Small intestine (tissue), 7 donors: Measurements from ENCODE around the gene SORBS1. TPM values are rescaled to one million over a fixed set of nuclear protein-coding genes. Genes with fewer than 3 reads are reported as not detected.
A peak's percentile ranks its signal among the peaks of the same experiment; 100 is the strongest.

Experiments used
- DNase-seq, 2 donors: peaks; one replicate each; pipeline versions ENCODE4 v3.0.0 to v3.0.0-alpha.2; 2013
- FAIRE-seq: peaks from 2 replicates; lab custom pipeline; 2012; peaks lifted over from hg19 to GRCh38; lab: Jason Lieb, UNC
- H3K27ac ChIP-seq, 3 donors: one replicate each; pipeline ENCODE4 v1.5.1; 2013; ENCODE audit warnings: low read length in 2 of 3, mild to moderate bottlenecking in 2 of 3, control low read depth in 1 of 3, inconsistent platforms in 1 of 3, low read depth in 1 of 3, moderate library complexity in 1 of 3
- H3K27me3 ChIP-seq, 3 donors: one replicate each; pipeline ENCODE4 v1.6.1; 2013; ENCODE audit warnings: low read length in 3 of 3, inconsistent platforms in 1 of 3; ENCODE audit not compliant: control insufficient read depth in 3 of 3, insufficient read depth in 3 of 3
- H3K36me3 ChIP-seq, 3 donors: one replicate each; pipeline ENCODE4 v1.6.1; 2013; ENCODE audit warnings: low read length in 3 of 3, inconsistent platforms in 1 of 3, low read depth in 1 of 3, mild to moderate bottlenecking in 1 of 3, moderate library complexity in 1 of 3; ENCODE audit not compliant: control insufficient read depth in 3 of 3, insufficient read depth in 2 of 3
- H3K4me1 ChIP-seq, 3 donors: one replicate each; pipeline ENCODE4 v1.6.1; 2013; ENCODE audit warnings: low read length in 2 of 3, inconsistent platforms in 1 of 3, low read depth in 1 of 3, mild to moderate bottlenecking in 1 of 3, moderate library complexity in 1 of 3; ENCODE audit not compliant: control insufficient read depth in 3 of 3, insufficient read depth in 2 of 3
- H3K4me3 ChIP-seq, 3 donors: one replicate each; pipeline ENCODE4 v1.5.1; 2013; ENCODE audit warnings: low read length in 3 of 3, control low read depth in 1 of 3, inconsistent platforms in 1 of 3, low read depth in 1 of 3, mild to moderate bottlenecking in 1 of 3, moderate library complexity in 1 of 3
- H3K9me3 ChIP-seq, 2 donors: one replicate each; pipeline ENCODE4 v1.6.1; 2013; ENCODE audit warnings: low read depth in 1 of 2, low read length in 1 of 2; ENCODE audit not compliant: control insufficient read depth in 2 of 2, insufficient read depth in 1 of 2
- WGBS, 3 donors: extraction: QIAGEN DNeasy Blood & Tissue Kit; methylation state at CpG; one replicate each; pipeline ENCODE4 v1.1.7; 2013; 5-methylcytosine and 5-hydroxymethylcytosine counted together
- polyA plus RNA-seq, 4 donors: library from polyadenylated mRNA; stranded (reverse) in 3 of 4; unstranded in 1 of 4; fragments of 200-250 nt in 3 of 4; fragments of 120-200 nt in 1 of 4; gene quantifications; one replicate each; pipeline versions ENCODE4 v1.2.1 to v1.2.3, GENCODE V29; 2013
- donor health status: healthy with polysubstance abuse.
- donor health status: control.
- donor health status: control.
- donor health status: Bipolar disorder and iron deficiency.
- donor health status: healthy.

The SORBS1 gene
- polyA plus RNA-seq, 4 donors = 4.9 to 35.5 (median 20.1) TPM

- FAIRE-seq (no peak), DNase-seq (peak in 1 of 2 donors; percentile 51)
- H3K36me3 ChIP-seq = peaks cover 0 to 18% (median 0%) of the 10 kb centered on the region in 3 donors
- no peaks in the 10 kb centered on the region for H3K9me3 ChIP-seq
- H3K27me3 ChIP-seq = no peaks in the 10 kb centered on the region
- H3K4me3 ChIP-seq = no peak overlapping the region
- 55 to 74% (median 67%) methylated on average over 1 of the region's 1 CpG for WGBS, 3 donors
- peak overlapping the region; percentile 71 to 85 (median 80) for H3K27ac ChIP-seq
- H3K4me1 ChIP-seq = peaks cover 14 to 78% (median 29%) of the 10 kb centered on the region in 3 donors
Measured at GRCh38 chr10:95275726-95276366, 285.3 kb downstream of the SORBS1 start.

- Histone ChIP-seq H3K27ac (peak overlapping the region; percentile 76 to 91 (median 85)), H3K27me3 (no peaks in the 10 kb centered on the region), H3K9me3 (no peaks in the 10 kb centered on the region), H3K36me3 (peaks cover 2 to 36% (median 3%) of the 10 kb centered on the region in 3 donors), H3K4me3 (no peak overlapping the region), H3K4me1 (peaks cover 11 to 67% (median 21%) of the 10 kb centered on the region in 3 donors)
- FAIRE-seq (no peak), DNase-seq (peak; percentile 82 to 89)
- 27 to 45% (median 42%) methylated on average over 13 of the region's 13 CpGs for WGBS, 3 donors
Measured at GRCh38 chr10:95273393-95274312, 287.5 kb downstream of the SORBS1 start.

GRCh38 chr10:95268438-95268837 lies 292.7 kb downstream of the SORBS1 start:
- 65 to 81% (median 78%) methylated on average over 12 of the region's 12 CpGs for WGBS, 3 donors
- peaks cover 0 to 54% (median 15%) of the 10 kb centered on the region in 3 donors for H3K4me1 ChIP-seq
- H3K27ac ChIP-seq = peak overlapping the region; percentile 34 to 93 (median 81)

DNA sequence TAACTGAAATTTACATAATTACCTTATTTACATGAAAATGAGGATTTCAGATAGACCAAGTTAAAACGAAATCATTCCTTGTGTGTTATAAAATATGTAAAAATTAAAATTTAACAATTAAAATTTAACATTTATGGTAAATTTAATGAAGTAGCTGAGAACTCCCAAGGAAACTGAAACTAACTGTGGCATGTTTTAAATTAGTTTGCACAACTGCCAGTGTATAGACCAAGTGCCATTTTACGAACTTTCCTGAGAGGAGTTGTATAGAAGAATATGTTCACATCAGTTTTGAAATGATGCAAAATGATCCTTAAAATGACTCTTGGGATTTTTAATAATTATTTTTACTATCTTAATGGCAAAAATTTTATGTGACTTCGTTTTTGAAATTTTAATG lies 293.9 kb downstream of the SORBS1 start:
- H3K9me3 ChIP-seq = no peaks in the 10 kb centered on the region
- H3K27ac ChIP-seq = peak overlapping the region in 1 of 3 donors; percentile 93
- H3K36me3 ChIP-seq = peaks cover 3 to 57% (median 5%) of the 10 kb centered on the region in 3 donors
- H3K4me1 ChIP-seq = peaks cover 0 to 51% (median 10%) of the 10 kb centered on the region in 3 donors
- FAIRE-seq (no peak), DNase-seq (peak; percentile 52 to 70)
- no peaks in the 10 kb centered on the region for H3K27me3 ChIP-seq
- WGBS, 3 donors = 23 to 56% (median 43%) methylated on average over 3 of the region's 3 CpGs
- no peak overlapping the region for H3K4me3 ChIP-seq

More at GRCh38 chr10:95268438-95268837, 292.7 kb downstream of the SORBS1 start:
- DNase-seq (peak in 1 of 2 donors; percentile 44), FAIRE-seq (no peak)
- Histone ChIP-seq H3K27me3 (no peaks in the 10 kb centered on the region), H3K4me3 (no peak overlapping the region), H3K36me3 (peaks cover 3 to 52% (median 5%) of the 10 kb centered on the region in 3 donors), H3K9me3 (no peaks in the 10 kb centered on the region)

GRCh38 chr10:95266674-95267095 lies 294.5 kb downstream of the SORBS1 start:
- no peak overlapping the region for H3K4me3 ChIP-seq
- no peaks in the 10 kb centered on the region for H3K9me3 ChIP-seq
- H3K27ac ChIP-seq = peak overlapping the region; percentile 58 to 93 (median 92)
- peaks cover 5 to 61% (median 5%) of the 10 kb centered on the region in 3 donors for H3K36me3 ChIP-seq
- H3K4me1 ChIP-seq = peaks cover 0 to 49% (median 10%) of the 10 kb centered on the region in 3 donors
- DNase-seq (peak; percentile 92 to 96), FAIRE-seq (no peak)
- no peaks in the 10 kb centered on the region for H3K27me3 ChIP-seq
- 0 to 19% (median 6%) methylated on average over 1 of the region's 1 CpG for WGBS, 3 donors

DNA sequence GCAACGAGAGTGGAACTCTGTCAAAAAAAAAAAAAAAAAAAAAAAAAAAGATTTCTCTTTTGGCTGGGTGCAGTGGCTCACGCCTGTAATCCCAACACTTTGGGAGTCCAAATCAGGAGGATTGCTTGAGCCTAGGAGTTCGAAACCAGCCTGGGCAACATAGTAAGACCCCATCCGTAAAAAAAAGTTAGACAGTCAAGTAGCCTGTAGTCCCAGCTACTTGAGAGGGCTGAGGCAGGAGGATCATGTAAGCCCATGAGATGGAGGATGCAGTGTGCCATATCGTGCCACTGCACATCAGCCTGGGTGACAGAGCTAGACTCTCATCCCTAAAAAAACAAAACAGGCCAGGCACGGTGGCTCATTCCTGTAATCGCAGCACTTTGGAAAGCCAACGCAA lies 295.6 kb downstream of the SORBS1 start:
- 92 to 94% (median 92%) methylated on average over 8 of the region's 8 CpGs for WGBS, 3 donors
- H3K27me3 ChIP-seq = no peaks in the 10 kb centered on the region
- H3K4me1 ChIP-seq = peaks cover 0 to 56% (median 14%) of the 10 kb centered on the region in 3 donors
- H3K4me3 ChIP-seq = no peak overlapping the region
- DNase-seq = no peak
- peaks cover 5 to 67% (median 5%) of the 10 kb centered on the region in 3 donors for H3K36me3 ChIP-seq
- FAIRE-seq = no peak
- H3K9me3 ChIP-seq = no peaks in the 10 kb centered on the region
- peak overlapping the region in 2 of 3 donors; percentile 55 to 93 for H3K27ac ChIP-seq

DNA sequence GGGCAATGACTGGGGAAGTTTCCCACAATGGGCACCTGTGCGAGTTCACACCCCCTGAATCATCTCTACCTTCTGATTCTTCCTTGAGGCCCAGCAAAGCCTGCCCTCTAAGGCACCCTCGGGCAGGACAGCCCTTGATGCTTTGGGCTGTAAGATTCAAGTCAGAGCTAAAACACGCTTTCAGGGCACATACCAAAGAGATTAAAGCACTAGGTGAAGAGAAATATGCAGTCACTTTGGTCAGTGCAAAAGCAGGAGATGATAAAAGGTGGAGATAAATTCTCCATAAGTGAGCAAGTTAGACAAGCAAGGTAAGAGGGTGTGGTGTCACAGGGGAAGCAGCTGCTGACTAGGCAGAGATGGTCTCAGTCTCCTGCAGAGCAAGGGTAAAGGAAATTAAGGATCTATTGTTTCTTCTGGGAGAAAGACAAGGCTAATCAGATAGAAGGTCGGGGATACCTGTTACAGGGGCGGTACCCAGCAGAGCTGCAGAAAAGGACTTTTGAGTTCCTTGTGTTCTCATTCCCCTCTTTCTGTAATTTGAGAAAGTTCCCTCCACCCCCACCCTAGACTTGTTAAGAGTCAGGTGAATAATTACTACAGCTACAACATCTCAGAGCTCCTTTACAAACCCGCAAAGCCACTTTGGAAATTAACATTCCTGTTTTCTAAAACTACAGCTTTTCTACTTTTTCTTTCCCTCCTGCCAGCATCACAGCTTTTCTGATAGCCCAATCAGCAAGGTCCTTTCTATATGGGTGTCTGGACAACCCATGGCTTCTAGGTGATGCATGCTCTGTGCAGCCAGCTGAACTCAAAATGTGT lies 296.7 kb downstream of the SORBS1 start:
- FAIRE-seq = no peak
- DNase-seq = peak; percentile 64
- Histone ChIP-seq H3K27me3 (no peaks in the 10 kb centered on the region), H3K4me3 (no peak overlapping the region), H3K27ac (peak overlapping the region in 2 of 3 donors; percentile 62 to 93), H3K9me3 (no peaks in the 10 kb centered on the region), H3K4me1 (peaks cover 0 to 59% (median 14%) of the 10 kb centered on the region in 3 donors), H3K36me3 (peaks cover 2 to 66% (median 3%) of the 10 kb centered on the region in 3 donors)
- 33 to 61% (median 55%) methylated on average over 6 of the region's 6 CpGs for WGBS, 3 donors
